Myometrial cell (primary cell): ENCODE measurements around the gene MAGEB6. TPM values are rescaled to one million over a fixed set of nuclear protein-coding genes. Genes with fewer than 3 reads are reported as not detected.

ENCODE experiments used
- total RNA-seq: library from RNA; depleted of rRNA; stranded (reverse); fragments of >200 nt; gene quantifications from 2 replicates; pipeline ENCODE4 v1.2.3, GENCODE V29; 2015

MAGEB6 gene, protein sequence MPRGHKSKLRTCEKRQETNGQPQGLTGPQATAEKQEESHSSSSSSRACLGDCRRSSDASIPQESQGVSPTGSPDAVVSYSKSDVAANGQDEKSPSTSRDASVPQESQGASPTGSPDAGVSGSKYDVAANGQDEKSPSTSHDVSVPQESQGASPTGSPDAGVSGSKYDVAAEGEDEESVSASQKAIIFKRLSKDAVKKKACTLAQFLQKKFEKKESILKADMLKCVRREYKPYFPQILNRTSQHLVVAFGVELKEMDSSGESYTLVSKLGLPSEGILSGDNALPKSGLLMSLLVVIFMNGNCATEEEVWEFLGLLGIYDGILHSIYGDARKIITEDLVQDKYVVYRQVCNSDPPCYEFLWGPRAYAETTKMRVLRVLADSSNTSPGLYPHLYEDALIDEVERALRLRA
- total RNA-seq = not detected in 2 replicates

DNA sequence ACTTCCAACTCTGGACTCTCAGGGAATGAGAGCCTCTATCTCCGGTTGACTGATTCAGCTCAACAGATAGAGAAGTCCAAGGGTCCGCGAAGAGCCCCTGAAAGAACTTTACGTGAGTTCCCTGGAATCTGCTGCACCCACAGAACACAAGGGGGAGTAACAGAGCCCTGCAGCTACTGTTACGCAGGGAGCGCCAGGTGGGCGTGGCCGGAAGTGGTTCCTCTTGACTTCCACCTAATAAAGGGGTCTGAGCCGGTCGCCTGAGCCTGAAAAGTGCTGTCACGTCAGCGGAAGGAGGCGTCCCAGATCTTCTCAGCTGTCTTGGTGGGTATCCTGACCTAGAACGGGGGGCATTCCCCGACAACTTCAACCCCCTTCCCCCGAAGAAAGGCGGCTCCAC is at the start of gene MAGEB6:
MAGEB6 (plus strand) TSS at position 237 of the 400 bp plus-strand sequence. CDS start 1,407 bp downstream, outside the sequence.

GRCh38 chrX:26160301-26160700 is 31.9 kb upstream of the MAGEB6 start, which contains the start of gene MAGEB6B:
TSS of gene MAGEB6B (plus strand) at chrX:26160601. CDS start at chrX:26160601, 0 bp downstream.

GRCh38 chrX:26215869-26216268 is 23.6 kb downstream of the MAGEB6 start, which contains the start of gene MAGEB5:
TSS of gene MAGEB5 (plus strand) at chrX:26216169. CDS start at chrX:26217302, 1,133 bp downstream.

Other genes starting within 250 kb of the MAGEB6 start
- gene MAGEB18, start 54.1 kb upstream of the MAGEB6 start, total RNA-seq = not detected in 2 replicates
- gene MAGEB6B, start 31.8 kb upstream of the MAGEB6 start, total RNA-seq = not detected in 2 replicates
- not detected in 2 replicates for gene MAGEB5, start 23.7 kb downstream of the MAGEB6 start, total RNA-seq